Psoas muscle (tissue), 8 donors: Measurements from ENCODE around the gene GDPGP1. TPM values are rescaled to one million over a fixed set of nuclear protein-coding genes. Genes with fewer than 3 reads are reported as not detected.
"Not testable (repeated sequence)": the region's sequence is repeated elsewhere in the genome, so short reads cannot be mapped to it uniquely, and the experiment has no call there.

Experiments used
- ATAC-seq, 4 donors: fragments of 200-7000 bp; cut with Tn5 transposase; one replicate each; pipeline ENCODE4 v1.9.1; 2020; ENCODE audit warnings: moderate library complexity in 3 of 4, mild to moderate bottlenecking in 2 of 4
- DNase-seq, 2 donors: peaks; one replicate each; pipeline ENCODE4 v3.0.0-alpha.2; 2020
- H3K27ac ChIP-seq: fragments of 200-600 bp; one replicate; pipeline ENCODE4 v1.8.0; 2022
- H3K27me3 ChIP-seq, 3 donors: fragments of 200-600 bp in 1 of 3; one replicate each; pipeline versions ENCODE4 v1.6.1 to v1.8.0; 2013 to 2022; ENCODE audit warnings: low read length in 2 of 3, mild to moderate bottlenecking in 2 of 3, moderate library complexity in 1 of 3; ENCODE audit not compliant: insufficient read depth in 3 of 3
- H3K36me3 ChIP-seq, 2 donors: fragments of 200-600 bp in 1 of 2; one replicate each; pipeline versions ENCODE4 v1.6.1 to v1.8.0; 2013 to 2022; ENCODE audit warnings: low read depth in 1 of 2, mild to moderate bottlenecking in 1 of 2, moderate library complexity in 1 of 2; ENCODE audit not compliant: insufficient read depth in 1 of 2
- H3K4me1 ChIP-seq: fragments of 200-600 bp; one replicate; pipeline ENCODE4 v1.8.0; 2022
- H3K4me3 ChIP-seq: fragments of 200-600 bp; one replicate; pipeline ENCODE4 v1.8.0; 2022; ENCODE audit warnings: mild to moderate bottlenecking
- H3K9me3 ChIP-seq: fragments of 200-600 bp; one replicate; pipeline ENCODE4 v1.8.0; 2022
- WGBS, 3 donors: extraction: QIAGEN DNeasy Blood & Tissue Kit; methylation state at CpG; one replicate each; pipeline versions ENCODE4 v1.1.6 to v1.1.7; 2013; 5-methylcytosine and 5-hydroxymethylcytosine counted together
- intact Hi-C, 2 donors: fragments of 100-400 bp; cut with DNase I; formaldehyde crosslinking; loops; one replicate each; pipeline versions ENCODE4 v1.11.0 to v1.14.2; 2022
- long read RNA-seq, 2 donors: library from polyadenylated mRNA; unstranded; transcript quantifications; one replicate each; pipeline ENCODE4 v2.0.0, GENCODE V29; 2021
- polyA plus RNA-seq, 3 donors: library from polyadenylated mRNA; stranded (reverse); fragments of 200-250 nt; gene quantifications; one replicate each; pipeline ENCODE4 v1.2.3, GENCODE V29; 2013
- total RNA-seq, 4 donors: library from RNA; stranded (reverse); fragmentation: NEBNext Ultra II Directional in 2 of 4; extraction: Animal tissue kit (Norgen Biotek cat#: 25700) in 2 of 4; gene quantifications; one replicate each; pipeline versions ENCODE4 v1.2.1 to v1.2.4, GENCODE V29; 2021 to 2023
- TF ChIP-seq, protein P1 (sequence below): fragments of 200-600 bp; IDR thresholded peaks from one replicate; pipeline ENCODE4 v1.8.0; 2022; ENCODE audit warnings: antibody characterized with exemption
- donor health status: healthy with polysubstance abuse.
- donor health status: DM: no; HTN: no; CAD: no; lungs with moderate emphysema.
- donor health status: Bipolar disorder and iron deficiency.
- donor health status: healthy.
- donor health status: DM: yes; HTN: yes; CAD: no.
- donor health status: DM: no; HTN: no; CAD: no.
- donor health status: DM: no; HTN: no; CAD: no.
- donor health status: DM: yes; HTN: yes; CAD: no.

Gene GDPGP1, protein sequence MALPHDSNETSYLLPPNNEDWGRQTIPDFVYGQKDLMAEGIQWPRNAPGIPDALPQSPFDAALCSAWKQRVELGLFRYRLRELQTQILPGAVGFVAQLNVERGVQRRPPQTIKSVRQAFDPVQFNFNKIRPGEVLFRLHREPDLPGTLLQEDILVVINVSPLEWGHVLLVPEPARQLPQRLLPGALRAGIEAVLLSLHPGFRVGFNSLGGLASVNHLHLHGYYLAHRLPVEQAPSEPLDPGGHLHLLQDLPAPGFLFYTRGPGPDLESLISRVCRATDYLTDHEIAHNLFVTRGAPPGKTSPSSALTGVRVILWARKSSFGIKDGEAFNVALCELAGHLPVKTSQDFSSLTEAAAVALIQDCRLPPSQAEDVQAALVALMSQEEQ
- total RNA-seq (1 to 10 TPM; 1.3 to 4.5 (median 2.6) TPM), polyA plus RNA-seq (1 to 10 TPM in 2 of 3 donors, under 1 TPM in 1; 0.96 to 5.9 (median 3.1) TPM)
- long read RNA-seq, donor 1, result 0 reads
- long read RNA-seq, donor 2, result 0 reads

DNA sequence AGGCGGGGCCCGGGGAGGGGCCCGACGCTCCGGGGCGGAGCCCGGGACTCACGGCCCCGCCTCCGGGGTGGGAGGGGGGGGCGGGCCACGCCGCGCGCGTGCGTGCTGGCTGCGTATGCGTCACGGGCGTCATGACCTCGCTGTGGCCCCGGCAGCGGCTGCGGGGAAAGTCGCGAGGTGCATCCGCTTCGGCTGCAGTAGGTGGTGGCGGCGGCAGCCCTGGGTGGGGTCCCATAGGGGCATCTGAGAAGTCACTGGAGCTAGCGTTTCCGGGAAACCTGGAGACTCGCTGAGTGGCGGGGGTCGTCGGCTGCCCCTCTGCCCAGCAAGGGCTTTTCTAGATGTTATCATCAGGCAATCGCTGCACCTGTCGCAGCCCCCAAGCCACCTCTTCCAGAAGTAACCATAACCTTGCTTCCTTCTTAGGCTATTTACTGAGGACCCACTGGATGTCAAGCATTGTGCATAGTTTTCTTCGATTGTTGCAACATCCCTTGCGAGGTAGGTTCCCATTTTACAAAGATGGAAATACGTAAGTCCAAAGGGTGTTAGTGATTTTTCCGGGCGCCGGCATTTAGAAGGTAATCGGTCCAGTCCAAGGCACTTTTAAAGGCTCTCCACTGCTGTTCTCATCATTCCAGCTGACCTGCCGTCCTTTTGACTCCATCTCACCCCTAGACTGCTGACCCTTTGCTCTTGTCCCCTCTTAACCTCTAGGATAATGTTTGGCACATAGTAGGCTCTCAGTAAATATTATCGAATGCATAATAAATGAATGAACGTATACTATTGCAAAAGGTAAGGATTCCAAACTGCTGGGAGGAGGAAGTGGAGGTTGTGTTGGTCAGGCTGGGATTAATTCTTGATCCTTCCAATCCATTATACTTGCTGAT lies at the start of gene GDPGP1:
Gene GDPGP1, plus strand, starts transcription at position 114 of the 893 bp plus-strand sequence. CDS start 6,700 bp downstream, outside the sequence.
- H3K4me1 ChIP-seq, result peaks cover 39% of the 10 kb centered on the region
- H3K4me3 ChIP-seq, result peak within 1 kb of the TSS; percentile 86
- H3K27me3 ChIP-seq, result no peaks in the 10 kb centered on the region
- peaks cover 7 to 56% of the 10 kb centered on the region in 2 donors for H3K36me3 ChIP-seq
- 4 to 7% (median 5%) methylated on average over 36 to 49 of the region's 49 CpGs for WGBS, 3 donors
- intact Hi-C loops, result no loop called here
- no peaks in the 10 kb centered on the region for H3K9me3 ChIP-seq
- ATAC-seq (no peak), DNase-seq (no peak)
- TF ChIP-seq, protein P1, sequence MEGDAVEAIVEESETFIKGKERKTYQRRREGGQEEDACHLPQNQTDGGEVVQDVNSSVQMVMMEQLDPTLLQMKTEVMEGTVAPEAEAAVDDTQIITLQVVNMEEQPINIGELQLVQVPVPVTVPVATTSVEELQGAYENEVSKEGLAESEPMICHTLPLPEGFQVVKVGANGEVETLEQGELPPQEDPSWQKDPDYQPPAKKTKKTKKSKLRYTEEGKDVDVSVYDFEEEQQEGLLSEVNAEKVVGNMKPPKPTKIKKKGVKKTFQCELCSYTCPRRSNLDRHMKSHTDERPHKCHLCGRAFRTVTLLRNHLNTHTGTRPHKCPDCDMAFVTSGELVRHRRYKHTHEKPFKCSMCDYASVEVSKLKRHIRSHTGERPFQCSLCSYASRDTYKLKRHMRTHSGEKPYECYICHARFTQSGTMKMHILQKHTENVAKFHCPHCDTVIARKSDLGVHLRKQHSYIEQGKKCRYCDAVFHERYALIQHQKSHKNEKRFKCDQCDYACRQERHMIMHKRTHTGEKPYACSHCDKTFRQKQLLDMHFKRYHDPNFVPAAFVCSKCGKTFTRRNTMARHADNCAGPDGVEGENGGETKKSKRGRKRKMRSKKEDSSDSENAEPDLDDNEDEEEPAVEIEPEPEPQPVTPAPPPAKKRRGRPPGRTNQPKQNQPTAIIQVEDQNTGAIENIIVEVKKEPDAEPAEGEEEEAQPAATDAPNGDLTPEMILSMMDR, result no peak
- peak within 1 kb of the TSS; percentile 94 for H3K27ac ChIP-seq

DNA sequence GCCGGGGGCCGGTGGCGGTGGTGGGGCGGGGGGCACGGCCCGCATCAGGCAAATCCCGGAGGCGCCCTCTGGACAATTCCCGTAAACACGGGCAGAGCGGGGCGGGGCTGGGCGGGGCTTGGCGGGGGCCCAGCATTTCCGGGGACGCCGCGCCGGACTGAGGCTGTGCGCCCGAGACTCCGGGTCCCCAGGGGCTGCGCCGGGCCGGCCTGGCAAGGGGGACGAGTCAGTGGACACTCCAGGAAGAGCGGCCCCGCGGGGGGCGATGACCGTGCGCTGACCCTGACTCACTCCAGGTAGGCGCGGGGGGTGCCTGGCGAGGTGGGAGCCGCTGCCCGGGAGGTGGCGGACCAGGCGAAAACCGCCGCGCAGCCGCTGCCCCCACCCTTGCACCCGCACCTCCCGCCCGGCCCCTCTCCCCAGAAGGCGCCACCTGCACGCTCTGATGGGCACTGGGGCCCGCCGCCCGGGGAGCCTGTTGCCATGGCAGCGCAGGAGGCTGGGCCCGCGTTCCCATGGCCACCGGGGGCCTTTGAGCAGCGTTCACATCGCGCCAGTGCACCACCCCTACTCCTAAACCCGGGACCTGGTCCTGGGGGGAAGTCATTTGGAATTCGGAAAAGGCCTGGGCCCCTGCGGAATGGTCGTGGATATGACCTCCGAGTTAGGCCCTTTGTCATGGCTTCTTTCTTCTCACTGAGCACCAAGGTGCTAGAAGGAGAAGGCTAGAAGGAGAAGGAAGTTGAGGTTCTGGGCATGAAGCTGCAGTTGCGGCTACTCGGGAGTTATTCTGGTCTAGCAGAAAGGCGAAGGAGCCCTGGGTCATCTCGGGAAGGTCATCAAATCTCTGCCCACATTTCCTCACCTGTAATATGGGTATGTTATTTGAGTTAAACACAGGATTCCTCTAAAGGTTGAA lies 49.0 kb upstream of the GDPGP1 start:
- Histone ChIP-seq H3K4me1 (peaks cover 2% of the 10 kb centered on the region), H3K36me3 (no peaks in the 10 kb centered on the region), H3K4me3 (peak overlapping the region; percentile 77), H3K27me3 (no peaks in the 10 kb centered on the region), H3K27ac (peak overlapping the region; percentile 71), H3K9me3 (no peaks in the 10 kb centered on the region)
- TF ChIP-seq, protein P1, result no peak
- WGBS, 3 donors, result 4 to 7% (median 5%) methylated on average over 59 to 67 of the region's 67 CpGs
- ATAC-seq (peak; percentile 81 to 89 (median 86)), DNase-seq (peak; percentile 72 to 82)
- intact Hi-C loops, result loop anchor here (2.0 to 5.0 kb wide), 2 partner anchors 37 to 78 kb away; no protein-coding TSS in a partner anchor

DNA sequence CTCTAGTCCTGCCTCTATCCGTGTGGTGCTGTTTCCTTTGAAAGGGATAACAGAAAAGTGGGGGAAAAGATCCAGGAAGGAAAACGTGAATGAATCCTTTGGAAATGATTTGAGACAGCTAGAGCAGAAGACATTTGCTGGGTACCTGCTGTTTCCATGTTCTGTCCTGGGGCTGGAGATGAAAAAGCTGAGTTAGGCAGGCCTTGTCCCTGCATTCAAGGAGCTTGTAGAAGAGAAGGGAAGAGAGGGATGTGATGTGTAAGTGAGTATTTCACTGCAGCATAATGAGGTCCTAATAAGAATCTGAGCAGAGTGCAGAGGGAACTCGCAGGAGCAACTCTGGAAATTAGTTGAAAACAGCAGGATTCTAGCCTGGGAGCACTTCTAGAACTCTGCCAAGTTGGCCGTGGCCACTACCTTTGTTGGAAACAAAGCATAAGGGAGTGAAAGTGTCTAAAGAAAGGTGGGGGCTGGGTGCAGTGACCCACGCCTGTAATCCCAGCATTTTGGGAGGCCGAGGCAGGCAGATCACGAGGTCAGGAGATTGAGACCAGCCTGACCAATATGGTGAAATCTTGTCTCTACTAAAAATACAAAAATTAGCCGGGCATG lies 46.6 kb upstream of the GDPGP1 start:
- Histone ChIP-seq H3K9me3 (no peaks in the 10 kb centered on the region), H3K27me3 (no peaks in the 10 kb centered on the region), H3K36me3 (no peaks in the 10 kb centered on the region), H3K4me3 (no peak overlapping the region), H3K27ac (peak overlapping the region; percentile 24), H3K4me1 (peaks cover 12% of the 10 kb centered on the region)
- no peak for ATAC-seq
- intact Hi-C loops, result loop anchor here in 1 of 2 donors (5.0 kb wide), 1 partner anchor 35 kb away; no protein-coding TSS in a partner anchor
- DNase-seq, result no peak
- TF ChIP-seq, protein P1, result no peak
- 57 to 70% (median 58%) methylated on average over 7 to 8 of the region's 8 CpGs for WGBS, 3 donors

DNA sequence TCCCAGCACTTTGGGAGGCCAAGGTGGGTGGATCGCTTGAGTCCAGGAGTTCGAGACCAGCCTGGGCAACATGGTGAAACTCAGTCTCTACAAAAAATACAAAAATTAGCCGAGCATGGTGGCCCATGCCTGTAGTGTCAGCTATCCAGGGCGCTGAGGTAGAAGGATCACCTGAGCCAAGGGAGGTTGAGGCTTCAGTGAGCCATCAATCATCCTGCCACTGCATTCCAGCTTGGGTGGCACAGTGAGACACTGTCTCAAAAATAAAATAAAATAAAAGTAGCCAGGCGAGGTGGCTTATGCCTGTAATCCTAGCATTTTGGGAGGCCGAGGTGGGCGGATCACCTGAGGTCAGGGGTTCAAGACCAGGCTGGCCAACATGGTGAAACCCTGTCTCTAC lies 45.9 kb upstream of the GDPGP1 start:
- H3K36me3 ChIP-seq, ATAC-seq, H3K4me3 ChIP-seq, H3K27ac ChIP-seq, H3K27me3 ChIP-seq, DNase-seq, H3K9me3 ChIP-seq: not testable (repeated sequence)
- intact Hi-C loops, result loop anchor here in 1 of 2 donors (5.0 kb wide), 1 partner anchor 34 kb away; no protein-coding TSS in a partner anchor
- 86 to 94% (median 92%) methylated on average over 7 of the region's 7 CpGs for WGBS, 3 donors
- peaks cover 17% of the 10 kb centered on the region for H3K4me1 ChIP-seq
